Midbrain (tissue), 1 donor: ENCODE measurements around the gene GNAZ.

Source experiments
- DNase-seq: peaks from one replicate; lab custom pipeline; 2025; lab: John Stamatoyannopoulos, UW

The GNAZ gene

DNA sequence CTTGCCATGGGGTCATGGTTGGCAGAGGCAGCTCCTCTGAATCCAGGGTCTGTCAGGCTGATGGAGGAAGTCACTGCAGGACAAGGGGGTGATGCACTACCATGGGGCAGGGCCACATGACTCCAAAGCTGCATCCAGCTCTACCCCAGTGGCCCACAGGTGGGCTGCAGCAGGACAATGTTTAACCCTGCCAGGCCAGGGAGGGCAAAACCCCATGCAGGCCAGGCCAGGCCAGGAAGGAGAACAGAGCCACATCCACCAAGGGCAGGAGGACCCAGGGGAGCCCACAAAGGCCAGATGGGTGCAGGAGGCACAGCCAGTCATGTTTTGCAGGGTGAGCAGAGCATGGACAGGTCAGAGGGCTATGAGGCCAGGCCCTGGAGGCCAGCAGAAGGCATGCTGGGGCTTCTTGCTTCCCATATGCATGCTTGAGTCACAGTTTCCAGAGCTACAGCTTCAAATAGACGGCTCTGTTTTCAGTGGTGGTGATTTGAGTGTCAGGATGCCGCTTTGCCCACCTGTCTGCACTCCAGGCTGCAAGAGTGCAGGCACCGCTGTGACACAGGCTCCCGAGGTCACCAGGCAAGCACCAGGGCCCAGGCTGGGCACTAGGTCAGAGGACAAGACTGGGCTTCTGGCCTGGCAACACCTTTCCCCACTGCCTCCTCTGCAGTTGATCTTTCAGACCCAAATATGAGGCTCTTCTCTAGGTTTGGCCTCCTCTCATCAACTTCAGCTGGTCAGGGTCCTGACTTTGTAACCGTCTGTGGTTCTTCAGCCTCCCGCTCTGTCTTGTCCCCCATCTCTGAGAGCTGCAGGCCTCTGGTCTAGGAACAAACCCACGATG lies 48.6 kb downstream of the GNAZ start:
- no peak for DNase-seq

- DNase-seq: no peak
Measured at GRCh38 chr22:23119494-23120414, 49.4 kb downstream of the GNAZ start.

GRCh38 chr22:23120415-23120899 lies 50.1 kb downstream of the GNAZ start:
- DNase-seq: no peak

DNA sequence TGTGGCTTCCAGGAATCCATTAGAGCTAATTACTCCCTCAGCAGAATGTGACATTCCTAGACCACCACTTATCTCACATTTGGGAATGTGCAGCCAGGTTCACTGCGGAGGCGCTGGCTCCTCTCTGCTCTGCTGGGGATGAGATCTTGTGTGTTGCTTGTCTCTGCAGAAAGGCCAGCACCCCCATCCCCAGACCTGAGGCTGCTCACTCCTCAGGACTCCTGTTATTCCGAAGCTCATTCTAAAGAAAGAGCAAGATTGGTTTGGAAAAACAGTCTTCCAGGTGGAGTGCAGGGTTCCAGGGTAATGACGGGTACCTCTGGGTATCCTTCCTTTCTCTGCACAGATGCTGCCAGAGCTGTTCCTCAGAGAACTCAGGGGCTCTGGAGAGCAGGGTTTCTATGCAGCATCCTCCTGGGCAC lies 50.7 kb downstream of the GNAZ start:
- no peak for DNase-seq

- DNase-seq: no peak
Measured at GRCh38 chr22:23121424-23121823, 51.1 kb downstream of the GNAZ start.

DNA sequence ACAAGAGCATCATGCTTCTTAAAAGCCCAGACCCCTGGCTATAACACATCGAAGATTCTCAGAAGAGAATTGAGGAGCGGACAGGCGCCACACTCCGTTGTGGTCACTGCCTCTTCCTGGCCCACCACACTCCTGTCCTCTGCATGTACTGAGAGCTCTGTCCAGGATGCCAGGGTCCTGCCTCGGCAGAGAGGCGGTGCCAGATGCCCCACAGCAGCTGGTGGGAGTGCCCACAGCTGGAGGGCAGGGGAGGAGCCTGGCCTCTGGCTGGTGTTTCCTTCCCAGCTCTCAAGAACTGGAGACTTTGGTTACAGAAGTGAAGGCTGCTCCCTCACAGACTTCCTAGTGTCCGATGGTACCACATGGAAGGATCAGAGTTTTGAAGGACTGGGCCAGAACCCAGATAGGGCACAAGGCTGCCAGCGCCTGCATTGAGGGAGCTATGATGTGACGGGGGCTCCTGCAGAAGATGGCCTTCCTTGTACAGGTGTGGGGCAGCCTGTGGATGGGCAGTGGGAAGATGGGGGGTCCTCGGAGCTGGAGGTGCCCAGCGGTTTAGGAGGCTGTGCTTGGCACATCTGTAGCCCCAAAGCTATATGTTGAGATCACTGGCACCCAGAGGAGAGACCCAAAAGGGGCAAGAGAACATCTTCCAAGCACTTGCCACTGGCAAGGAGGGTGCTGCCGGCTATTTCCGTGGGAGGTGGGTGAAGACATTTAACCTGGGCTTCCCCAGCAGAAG lies 52.1 kb downstream of the GNAZ start:
- peak; percentile 54 for DNase-seq

DNA sequence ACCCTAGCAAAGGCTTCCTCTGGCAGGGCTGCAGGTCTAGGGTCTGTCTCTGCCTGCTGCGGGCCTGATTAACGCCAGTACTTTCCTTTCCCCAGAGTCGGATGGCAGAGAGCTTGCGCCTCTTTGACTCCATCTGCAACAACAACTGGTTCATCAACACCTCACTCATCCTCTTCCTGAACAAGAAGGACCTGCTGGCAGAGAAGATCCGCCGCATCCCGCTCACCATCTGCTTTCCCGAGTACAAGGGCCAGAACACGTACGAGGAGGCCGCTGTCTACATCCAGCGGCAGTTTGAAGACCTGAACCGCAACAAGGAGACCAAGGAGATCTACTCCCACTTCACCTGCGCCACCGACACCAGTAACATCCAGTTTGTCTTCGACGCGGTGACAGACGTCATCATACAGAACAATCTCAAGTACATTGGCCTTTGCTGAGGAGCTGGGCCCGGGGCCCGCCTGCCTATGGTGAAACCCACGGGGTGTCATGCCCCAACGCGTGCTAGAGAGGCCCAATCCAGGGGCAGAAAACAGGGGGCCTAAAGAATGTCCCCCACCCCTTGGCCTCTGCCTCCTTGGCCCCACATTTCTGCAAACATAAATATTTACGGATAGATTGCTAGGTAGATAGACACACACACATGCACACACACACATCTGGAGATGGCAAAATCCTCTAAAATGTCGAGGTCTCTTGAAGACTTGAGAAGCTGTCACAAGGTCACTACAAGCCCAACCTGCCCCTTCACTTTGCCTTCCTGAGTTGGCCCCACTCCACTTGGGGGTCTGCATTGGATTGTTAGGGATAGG lies 52.9 kb downstream of the GNAZ start:
- DNase-seq: no peak

GRCh38 chr22:23123804-23124254 lies 53.5 kb downstream of the GNAZ start:
- DNase-seq: no peak

DNA sequence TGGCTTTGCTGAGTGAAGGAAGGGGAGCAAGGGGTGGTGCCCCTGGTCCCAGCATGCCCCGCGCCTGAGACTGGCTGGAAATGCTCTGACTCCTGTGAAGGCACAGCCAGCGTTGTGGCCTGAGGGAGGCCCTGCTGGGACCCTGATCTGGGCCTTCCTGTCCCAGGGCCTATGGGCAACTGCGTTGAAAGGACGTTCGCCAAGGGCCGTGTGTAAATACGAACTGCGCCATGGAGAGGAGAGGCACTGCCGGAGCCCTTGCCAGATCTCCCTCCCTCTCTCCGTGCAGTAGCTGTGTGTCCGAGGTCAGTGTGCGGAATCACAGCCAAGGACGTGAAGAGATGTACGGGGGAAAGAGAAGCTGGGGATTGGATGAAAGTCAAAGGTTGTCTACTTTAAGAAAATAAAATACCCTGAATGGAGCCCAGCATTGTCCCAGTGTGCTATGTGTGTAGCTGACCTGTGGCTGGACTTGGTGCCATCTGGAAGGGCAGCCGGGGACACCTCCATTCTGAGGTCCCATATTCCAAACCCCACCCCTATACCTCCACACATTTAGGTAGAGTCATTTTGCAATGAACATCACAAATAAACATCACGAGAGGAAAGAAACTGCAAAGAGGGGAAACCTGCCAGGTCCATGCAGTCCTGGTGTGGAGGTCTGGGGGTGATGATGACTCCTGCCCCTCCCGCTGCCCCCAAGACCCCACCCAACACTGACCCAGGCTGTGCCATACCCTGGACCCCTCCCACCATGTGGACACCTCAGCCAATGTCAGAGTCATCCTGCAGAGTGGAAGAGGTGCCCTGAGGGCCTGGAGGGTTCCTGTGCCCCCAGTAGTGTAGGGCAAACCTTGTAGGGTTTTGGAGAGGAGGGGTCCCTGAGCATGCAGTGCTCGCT lies 54.5 kb downstream of the GNAZ start:
- no peak for DNase-seq

GRCh38 chr22:23125512-23126103 lies 55.3 kb downstream of the GNAZ start:
- no peak for DNase-seq

DNA sequence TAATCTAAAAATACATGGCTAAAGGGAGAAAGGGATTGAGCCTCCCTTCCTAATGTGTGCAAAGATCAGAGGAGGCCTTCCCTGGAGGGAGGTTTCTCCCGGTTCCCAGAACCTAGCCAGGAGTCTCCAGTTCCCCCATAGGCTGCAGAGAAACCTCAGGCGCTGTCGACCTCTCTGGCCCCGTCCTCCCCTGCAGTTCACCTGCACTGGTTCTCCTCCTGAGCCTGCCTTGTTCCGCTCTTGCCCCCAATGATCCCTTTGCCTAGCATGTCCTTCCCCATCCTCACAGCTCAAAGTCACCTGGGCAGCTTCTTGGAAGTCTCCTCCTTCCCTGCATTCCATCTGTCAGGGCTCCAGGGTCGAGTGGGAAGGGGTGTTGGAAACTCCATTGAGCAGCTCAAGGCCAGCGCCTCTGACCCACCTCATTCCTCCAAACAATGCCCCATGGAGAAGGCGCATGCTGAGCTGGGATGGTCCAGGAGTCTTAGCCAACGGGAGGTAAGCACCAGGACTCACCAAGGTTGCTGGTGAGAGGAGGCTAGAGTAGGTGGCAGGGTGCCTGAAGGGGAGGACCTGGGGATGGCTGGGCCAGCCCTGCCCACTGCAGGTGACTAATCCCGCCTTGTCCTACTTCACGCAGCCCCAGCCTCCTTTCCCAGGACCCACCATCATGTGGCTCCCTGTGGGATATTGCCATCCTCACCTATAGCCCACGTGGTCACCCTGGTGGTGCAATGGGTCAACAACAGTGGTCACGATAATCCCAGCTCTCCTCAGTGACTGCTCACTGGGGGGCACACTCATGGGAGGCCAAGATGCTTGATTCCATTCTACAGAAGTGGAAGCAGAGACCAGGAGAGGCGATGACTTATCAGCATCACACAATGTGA lies 56.1 kb downstream of the GNAZ start:
- DNase-seq: no peak

DNA sequence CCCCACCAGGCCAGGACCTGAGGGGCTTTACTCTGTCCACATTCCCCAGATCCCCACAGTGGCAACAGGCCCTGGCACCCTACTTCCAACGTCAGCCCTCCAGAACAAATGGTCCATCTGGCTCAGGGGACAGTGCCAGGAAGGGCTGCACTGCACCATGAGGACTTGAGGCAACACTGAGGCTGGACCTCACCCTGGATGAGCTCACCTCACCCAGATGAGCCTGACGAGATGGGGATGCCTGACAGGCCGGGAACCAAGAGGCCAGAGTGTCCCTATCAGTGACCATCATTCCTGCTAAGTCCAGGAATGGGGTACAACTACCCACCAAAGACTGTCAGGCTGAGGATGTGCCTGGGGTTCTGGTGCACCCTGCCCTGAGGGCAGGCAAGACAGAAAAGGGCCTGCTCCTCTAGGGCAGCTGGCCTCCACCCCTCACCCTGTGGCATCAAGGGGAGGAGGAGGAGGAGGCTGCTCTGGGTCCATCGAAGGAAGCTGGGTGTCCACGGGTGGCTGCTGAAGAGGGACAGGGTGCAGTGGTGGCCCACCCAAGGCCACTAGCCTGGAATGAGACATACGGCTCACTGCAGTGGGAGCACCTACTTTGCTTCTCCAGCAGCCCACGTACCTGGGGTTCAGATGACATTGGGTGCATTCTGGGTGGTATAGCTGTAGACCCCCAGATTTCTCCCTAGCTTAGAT lies 56.9 kb downstream of the GNAZ start:
- no peak for DNase-seq

DNA sequence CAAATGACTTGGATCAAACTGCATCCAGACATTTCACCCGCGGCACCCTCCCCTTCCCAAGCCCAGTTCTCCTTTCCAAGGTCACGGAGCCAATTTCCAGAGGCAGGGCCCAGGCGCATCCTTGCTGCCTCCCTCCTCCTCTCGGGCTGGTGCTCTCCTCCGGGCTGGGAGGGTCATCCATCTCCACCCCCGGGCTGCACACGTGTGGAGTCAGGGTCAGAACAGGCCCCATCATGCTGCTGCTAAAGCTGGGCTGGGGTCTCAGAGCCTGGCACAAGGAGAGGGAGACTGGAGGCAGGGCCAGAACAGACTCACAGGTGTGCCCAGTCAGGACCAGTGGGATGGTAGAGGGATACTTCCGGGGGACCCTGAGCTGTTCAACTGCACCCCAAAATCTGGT lies 57.5 kb downstream of the GNAZ start:
- DNase-seq: no peak

DNA sequence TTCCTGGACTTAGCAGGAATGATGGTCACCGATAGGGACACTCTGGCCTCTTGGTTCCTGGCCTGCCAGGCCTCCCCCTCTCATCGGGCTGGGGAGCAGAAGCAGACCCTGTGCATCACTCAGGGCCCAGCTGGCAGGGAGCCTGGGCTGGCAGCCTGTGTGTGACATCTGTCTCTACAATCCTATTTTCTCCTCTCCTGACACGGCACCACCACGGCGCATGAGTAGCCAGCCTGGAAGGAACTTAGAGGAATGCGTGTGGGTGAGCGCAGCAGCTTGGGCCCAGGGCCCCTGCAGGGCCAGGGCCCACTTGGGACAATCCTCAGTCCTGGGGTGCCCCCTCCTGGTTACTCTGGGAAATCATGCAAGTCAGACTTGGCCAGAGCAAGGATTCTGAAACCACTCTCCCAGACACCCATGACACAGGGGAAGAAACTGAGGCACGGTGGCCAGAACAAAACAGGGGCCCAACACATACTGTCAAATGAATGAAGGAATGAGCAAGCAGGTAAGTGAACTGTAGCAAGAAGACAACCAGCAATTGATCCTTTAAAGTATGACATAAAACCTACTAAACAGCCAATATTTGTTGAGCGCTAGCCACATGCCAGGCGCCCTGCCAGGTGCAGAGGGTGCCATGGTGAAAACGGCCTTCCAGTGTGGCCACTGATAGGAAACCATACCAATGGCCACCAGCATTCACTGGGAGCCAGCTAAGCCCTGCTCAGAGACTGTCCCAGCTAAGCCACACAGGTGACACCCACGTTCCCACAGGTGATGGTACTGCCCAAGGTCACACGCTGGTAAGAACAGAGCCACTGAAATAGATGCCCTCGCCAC lies 58.2 kb downstream of the GNAZ start:
- DNase-seq: peak; percentile 87

DNA sequence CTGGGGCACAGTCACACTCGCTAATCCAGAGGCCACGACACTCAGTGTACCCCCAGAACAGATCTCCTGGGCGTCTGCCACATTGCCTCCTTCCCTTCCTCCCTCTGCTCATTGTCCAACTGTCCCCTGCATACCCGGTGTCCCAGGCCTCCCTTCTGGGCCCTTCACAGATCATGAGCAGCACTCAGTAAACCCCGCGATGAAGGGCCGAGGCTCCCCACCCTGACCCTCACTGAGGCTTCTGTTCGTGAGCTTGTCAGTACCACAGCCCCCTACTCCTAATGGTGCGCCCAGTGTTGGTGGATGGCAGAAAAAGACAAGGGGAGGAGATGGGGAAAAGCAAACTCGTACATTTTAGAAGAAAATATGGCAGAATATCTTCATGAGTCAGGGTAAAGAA lies 58.8 kb downstream of the GNAZ start:
- no peak for DNase-seq

DNA sequence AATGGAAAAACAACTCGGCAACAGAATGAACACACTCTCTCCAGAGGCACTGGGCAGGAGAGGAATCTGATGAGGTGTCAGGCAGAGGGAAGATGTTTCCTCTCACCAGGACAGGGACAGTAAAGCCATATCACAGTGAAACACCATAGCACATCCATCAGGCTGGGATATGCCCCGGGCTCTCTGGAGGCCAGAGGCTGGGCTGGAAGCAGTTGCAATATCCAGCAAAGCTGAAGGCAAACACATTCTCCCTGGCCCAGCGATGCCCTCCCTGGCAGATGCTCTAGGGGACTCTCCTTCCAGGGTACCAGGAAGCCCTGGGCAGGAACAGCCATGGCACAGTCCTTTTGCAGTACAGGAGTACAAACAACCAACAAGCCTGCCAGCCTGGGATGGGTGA lies 60.4 kb downstream of the GNAZ start:
- DNase-seq: no peak

DNA sequence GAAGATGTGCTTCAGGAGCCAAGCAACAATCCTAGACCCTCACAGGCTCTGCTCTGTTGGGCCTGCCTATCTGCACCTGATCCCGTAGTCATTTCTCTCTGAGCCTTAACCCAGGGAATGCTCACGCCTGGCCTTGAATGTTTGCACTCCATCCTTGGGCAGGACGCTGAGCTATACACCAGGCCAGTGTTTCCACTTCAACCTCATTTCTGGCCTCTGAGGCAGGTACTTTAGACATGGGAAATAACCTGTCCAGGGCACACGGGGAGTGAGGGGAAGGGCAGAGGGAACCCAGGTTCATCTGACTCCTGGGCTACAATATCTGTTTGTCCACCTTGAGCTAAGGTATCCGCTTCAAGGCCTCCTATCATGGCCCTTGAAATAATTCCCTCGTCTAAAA lies 61.6 kb downstream of the GNAZ start:
- no peak for DNase-seq
